Hepatocyte (in vitro differentiated cells): ENCODE results near the gene ELF5. TPM values are rescaled to one million over a fixed set of nuclear protein-coding genes. Genes with fewer than 3 reads are reported as not detected.

Experiments used
- DNase-seq: peaks from one replicate; pipeline ENCODE4 v3.0.0-alpha.2; 2016; ENCODE audit warnings: low spot score
- H2AFZ ChIP-seq: fragments of 200-600 bp; sonication (generic); 2 replicates; pipeline ENCODE4 v1.6.0; 2016; ENCODE audit warnings: antibody characterized with exemption, mild to moderate bottlenecking
- H3K27ac ChIP-seq: fragments of 200-600 bp; sonication (generic); 2 replicates; pipeline ENCODE4 v1.5.1; 2016; ENCODE audit warnings: mild to moderate bottlenecking
- H3K27me3 ChIP-seq: fragments of 200-600 bp; sonication (generic); 2 replicates; pipeline ENCODE4 v1.6.1; 2016
- H3K36me3 ChIP-seq: fragments of 200-600 bp; sonication (generic); replicated peaks from 2 replicates; pipeline ENCODE4 v1.5.1; 2016; ENCODE audit warnings: low read depth; ENCODE audit not compliant: insufficient read depth
- H3K4me1 ChIP-seq: fragments of 200-600 bp; sonication (generic); 2 replicates; pipeline ENCODE4 v1.5.1; 2016; ENCODE audit warnings: mild to moderate bottlenecking, moderate library complexity; ENCODE audit not compliant: insufficient read depth
- H3K4me2 ChIP-seq: fragments of 200-600 bp; sonication (generic); 2 replicates; pipeline ENCODE4 v1.6.0; 2016
- H3K4me3 ChIP-seq: fragments of 200-600 bp; sonication (generic); 2 replicates; pipeline ENCODE4 v1.5.1; 2016; ENCODE audit warnings: mild to moderate bottlenecking
- H3K79me2 ChIP-seq: fragments of 200-600 bp; sonication (generic); 2 replicates; pipeline ENCODE4 v1.6.0; 2017; ENCODE audit warnings: mild to moderate bottlenecking
- H3K9me2 ChIP-seq: fragments of 200-600 bp; sonication (generic); replicated peaks from 2 replicates; pipeline ENCODE4 v1.6.0; 2017; ENCODE audit warnings: mild to moderate bottlenecking; ENCODE audit not compliant: insufficient read depth
- H3K9me3 ChIP-seq: fragments of 200-600 bp; sonication (generic); 2 replicates; pipeline ENCODE4 v1.5.1; 2016; ENCODE audit warnings: low read depth, mild to moderate bottlenecking
- H4K20me1 ChIP-seq: fragments of 200-600 bp; sonication (generic); 2 replicates; pipeline ENCODE4 v1.6.0; 2016; ENCODE audit warnings: mild to moderate bottlenecking; ENCODE audit not compliant: insufficient read depth, poor library complexity, severe bottlenecking
- CTCF ChIP-seq: fragments of 200-600 bp; sonication (generic); IDR thresholded peaks from 2 replicates; pipeline ENCODE4 v1.5.1; 2016; ENCODE audit warnings: antibody characterized with exemption, mild to moderate bottlenecking; ENCODE audit not compliant: poor library complexity
- EZH2 ChIP-seq: fragments of 200-600 bp; sonication (generic); IDR thresholded peaks from 2 replicates; pipeline ENCODE4 v1.6.1; 2016; ENCODE audit warnings: antibody characterized with exemption, mild to moderate bottlenecking, borderline replicate concordance
- EZH2phosphoT487 ChIP-seq: fragments of 200-600 bp; sonication (generic); IDR thresholded peaks from one replicate; pipeline ENCODE4 v1.6.1; 2018; ENCODE audit warnings: antibody characterized with exemption, mild to moderate bottlenecking, low read depth, moderate library complexity; ENCODE audit not compliant: unreplicated experiment, severe bottlenecking
- WGBS: methylation state at CpG from one replicate; pipeline ENCODE4 v1.1.6; 2016; ENCODE audit warnings: low lambda C conversion rate; ENCODE audit errors: missing lambda C conversion rate; 5-methylcytosine and 5-hydroxymethylcytosine counted together
- polyA plus RNA-seq: library from polyadenylated mRNA; unstranded; fragments of >200 nt; fragmentation: Nextera tagmentation; extraction: Ambion mirVana; gene quantifications from 2 replicates; pipeline ENCODE4 v1.2.1, GENCODE V29; 2016
- total RNA-seq: library from RNA; depleted of rRNA; stranded (reverse); fragments of >200 nt; gene quantifications from 2 replicates; pipeline ENCODE4 v1.2.3, GENCODE V29; 2014

ELF5 gene
- total and polyA plus RNA-seq, 2 experiments from 2014 or later: 0.50 to 0.53 TPM

- no peak overlapping the region for H3K4me2 ChIP-seq
- WGBS: 95% methylated on average over 3 of the region's 3 CpGs
- H3K9me3 ChIP-seq: no peaks in the 10 kb centered on the region
- H4K20me1 ChIP-seq: no peaks in the 10 kb centered on the region
- no peak overlapping the region for H2AFZ ChIP-seq
- H3K27ac ChIP-seq: no peak overlapping the region
- no peak for TF ChIP-seq CTCF
- no peak for TF ChIP-seq EZH2phosphoT487
- TF ChIP-seq EZH2: no peak
- no peaks in the 10 kb centered on the region for H3K36me3 ChIP-seq
- H3K79me2 ChIP-seq: no peaks in the 10 kb centered on the region
- H3K4me3 ChIP-seq: no peak overlapping the region
- H3K27me3 ChIP-seq: no peaks in the 10 kb centered on the region
- H3K4me1 ChIP-seq: no peaks in the 10 kb centered on the region
- H3K9me2 ChIP-seq: no peaks in the 10 kb centered on the region
- no peak for DNase-seq
These were observed 46.6 kb downstream of the ELF5 start for GRCh38 chr11:34466802-34467488.

GRCh38 chr11:34464591-34465051, 49.0 kb downstream of the ELF5 start:
- H4K20me1 ChIP-seq: no peaks in the 10 kb centered on the region
- H3K79me2 ChIP-seq: no peaks in the 10 kb centered on the region
- TF ChIP-seq CTCF (no peak), EZH2 (no peak), EZH2phosphoT487 (no peak)
- H3K27me3 ChIP-seq: no peaks in the 10 kb centered on the region
- H3K4me1 ChIP-seq: no peaks in the 10 kb centered on the region
- H3K27ac ChIP-seq: no peak overlapping the region
- no peak overlapping the region for H2AFZ ChIP-seq
- no peaks in the 10 kb centered on the region for H3K36me3 ChIP-seq
- DNase-seq: no peak
- no peaks in the 10 kb centered on the region for H3K9me2 ChIP-seq
- H3K4me2 ChIP-seq: no peak overlapping the region
- no peaks in the 10 kb centered on the region for H3K9me3 ChIP-seq
- WGBS: 84% methylated on average over 7 of the region's 7 CpGs
- no peak overlapping the region for H3K4me3 ChIP-seq

GRCh38 chr11:34461215-34461614, 52.4 kb downstream of the ELF5 start:
- H3K9me3 ChIP-seq: no peaks in the 10 kb centered on the region
- no peaks in the 10 kb centered on the region for H3K4me1 ChIP-seq
- WGBS: 96% methylated on average over 14 of the region's 14 CpGs
- H3K4me3 ChIP-seq: no peak overlapping the region
- no peaks in the 10 kb centered on the region for H3K79me2 ChIP-seq
- TF ChIP-seq EZH2phosphoT487: no peak
- TF ChIP-seq CTCF: no peak
- no peak overlapping the region for H3K27ac ChIP-seq
- H4K20me1 ChIP-seq: no peaks in the 10 kb centered on the region
- H3K36me3 ChIP-seq: no peaks in the 10 kb centered on the region
- no peak overlapping the region for H3K4me2 ChIP-seq
- H2AFZ ChIP-seq: no peak overlapping the region
- DNase-seq: no peak
- H3K9me2 ChIP-seq: no peaks in the 10 kb centered on the region
- H3K27me3 ChIP-seq: no peaks in the 10 kb centered on the region
